Jurkat, Clone E6-1 (cell line): ENCODE results near the gene RBMS3.

ENCODE experiments used
- DNase-seq: peaks from one replicate; pipeline ENCODE4 v3.0.0-alpha.2; 2011; ENCODE audit warnings: low read depth, low spot score
- H3K4me3 ChIP-seq: 2 replicates; pipeline ENCODE4 v1.5.1; 2011; ENCODE audit warnings: mild to moderate bottlenecking, low read length, control low read depth, moderate library complexity

Gene RBMS3

DNA sequence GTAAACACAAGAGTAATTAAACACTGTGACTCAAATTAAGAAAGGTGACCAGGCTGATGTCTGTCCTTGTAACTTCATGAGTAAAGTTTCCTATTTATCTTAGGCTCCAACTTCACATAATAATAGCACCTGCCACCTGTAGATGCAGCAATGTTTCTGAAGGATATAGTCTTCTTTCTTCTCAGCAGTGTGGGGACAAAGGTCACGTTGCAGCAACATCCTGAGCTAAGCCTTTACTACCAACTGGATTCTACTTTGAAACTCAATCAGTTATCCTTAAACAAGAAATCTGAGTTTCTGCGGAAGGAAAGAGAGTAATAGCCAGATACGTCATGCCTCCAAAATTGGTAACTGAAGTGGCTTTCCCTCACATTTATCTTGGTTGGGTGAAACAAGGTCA is 253.1 kb downstream of the RBMS3 start:
- H3K4me3 ChIP-seq: no peak overlapping the region
- no peak for DNase-seq

- H3K4me3 ChIP-seq: no peak overlapping the region
- DNase-seq: no peak
Measured at GRCh38 chr3:29536016-29536758, 255.3 kb downstream of the RBMS3 start.

GRCh38 chr3:29537889-29538609 is 257.2 kb downstream of the RBMS3 start:
- H3K4me3 ChIP-seq: no peak overlapping the region
- no peak for DNase-seq

DNA sequence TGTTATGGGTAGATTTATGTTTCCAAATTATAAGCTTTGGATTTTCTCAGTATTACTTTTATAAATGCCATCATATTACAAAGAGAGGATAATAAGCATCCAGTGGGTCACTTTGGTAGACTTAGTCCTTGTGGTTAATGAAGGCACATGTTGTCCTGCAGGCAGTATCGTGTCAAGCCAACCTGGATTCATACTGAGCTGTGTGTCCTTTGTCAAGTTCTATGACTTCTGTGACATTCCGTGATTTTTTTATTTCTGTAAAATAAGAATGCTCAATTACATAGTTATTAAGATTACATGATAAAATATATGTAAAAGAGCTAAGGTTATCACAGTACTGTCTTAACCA is 257.7 kb downstream of the RBMS3 start:
- DNase-seq: no peak
- H3K4me3 ChIP-seq: no peak overlapping the region

DNA sequence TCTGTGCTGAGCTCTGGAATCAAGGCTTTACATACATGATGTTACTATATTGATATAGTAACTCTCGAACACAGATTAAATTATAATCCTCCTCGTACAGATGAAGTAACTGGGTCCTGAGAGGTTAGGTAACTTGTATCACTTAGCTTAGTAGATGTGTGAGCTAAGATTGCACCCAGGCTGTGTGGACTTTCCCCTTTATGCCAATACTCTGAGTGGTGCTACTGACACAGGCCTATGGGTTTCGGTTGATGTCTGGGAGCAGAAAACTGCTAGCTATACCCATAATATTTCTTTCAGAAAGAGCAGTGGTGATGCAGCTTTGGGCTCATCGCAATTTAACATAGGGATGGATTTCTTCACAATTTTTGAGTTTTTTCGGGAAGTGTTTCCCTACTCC is 259.7 kb downstream of the RBMS3 start:
- no peak overlapping the region for H3K4me3 ChIP-seq
- DNase-seq: no peak

- DNase-seq: no peak
- H3K4me3 ChIP-seq: no peak overlapping the region
Measured at GRCh38 chr3:29544701-29545363, 264.0 kb downstream of the RBMS3 start.

- no peak for DNase-seq
- no peak overlapping the region for H3K4me3 ChIP-seq
Measured at GRCh38 chr3:29545615-29546014, 264.7 kb downstream of the RBMS3 start.

DNA sequence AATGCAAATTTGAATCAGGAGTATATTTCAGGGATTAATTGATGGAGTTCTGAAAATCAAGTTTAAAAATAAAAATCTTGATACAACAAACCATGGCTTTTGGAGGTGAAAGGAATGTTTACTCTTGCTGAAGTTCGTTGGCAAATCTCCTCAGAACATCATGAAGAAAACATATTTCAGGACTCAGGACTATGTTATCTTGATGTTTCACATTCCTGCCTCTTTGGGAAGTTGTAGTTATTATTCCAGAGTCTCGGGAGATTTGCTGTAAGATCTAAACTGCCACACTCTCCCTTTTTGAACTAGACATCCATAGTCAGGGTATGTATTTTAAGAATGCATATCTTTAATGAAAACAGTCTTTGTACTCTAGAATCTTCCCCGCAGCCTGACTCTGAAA is 271.2 kb downstream of the RBMS3 start:
- H3K4me3 ChIP-seq: no peak overlapping the region

DNA sequence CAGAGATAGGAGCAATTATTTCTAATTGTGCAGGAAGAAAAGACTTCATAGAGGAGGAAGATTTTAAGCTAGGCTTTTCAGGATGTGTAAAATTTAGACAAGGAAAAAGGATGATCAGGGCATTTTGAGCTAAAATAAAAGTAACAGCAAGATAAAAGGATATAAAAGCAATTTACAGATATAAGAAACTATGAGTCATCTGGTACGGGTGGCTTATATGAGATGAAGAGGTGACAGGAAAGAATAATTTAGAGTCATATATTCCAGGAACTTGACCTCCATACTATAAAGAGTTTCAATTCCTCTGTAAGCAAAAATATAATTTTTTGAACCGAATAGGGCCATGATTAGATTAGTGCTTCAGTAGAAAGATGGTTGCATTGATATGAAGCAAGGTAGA is 273.7 kb downstream of the RBMS3 start:
- no peak for DNase-seq
- no peak overlapping the region for H3K4me3 ChIP-seq

More for the DNA sequence above, 271.2 kb downstream of the RBMS3 start:
- no peak for DNase-seq

DNA sequence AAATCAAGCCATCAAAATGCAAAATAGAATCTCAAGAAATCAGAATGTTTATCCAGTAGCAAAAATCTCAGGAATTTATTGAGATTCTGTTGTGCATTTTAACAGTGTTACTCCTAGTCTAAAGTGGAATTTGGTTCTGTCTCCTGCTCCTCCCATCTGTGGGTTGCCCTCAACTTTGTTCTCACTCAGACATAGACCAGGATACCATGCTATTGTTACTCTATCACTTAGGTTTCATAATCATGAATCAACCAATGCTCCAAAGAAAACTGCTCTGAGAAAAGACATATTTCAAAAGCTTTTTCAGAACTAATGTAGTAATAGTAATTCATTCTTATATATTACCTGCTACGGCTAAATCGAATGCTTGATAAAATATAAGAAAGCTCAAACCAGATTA is 274.7 kb downstream of the RBMS3 start:
- DNase-seq: no peak
- H3K4me3 ChIP-seq: no peak overlapping the region

DNA sequence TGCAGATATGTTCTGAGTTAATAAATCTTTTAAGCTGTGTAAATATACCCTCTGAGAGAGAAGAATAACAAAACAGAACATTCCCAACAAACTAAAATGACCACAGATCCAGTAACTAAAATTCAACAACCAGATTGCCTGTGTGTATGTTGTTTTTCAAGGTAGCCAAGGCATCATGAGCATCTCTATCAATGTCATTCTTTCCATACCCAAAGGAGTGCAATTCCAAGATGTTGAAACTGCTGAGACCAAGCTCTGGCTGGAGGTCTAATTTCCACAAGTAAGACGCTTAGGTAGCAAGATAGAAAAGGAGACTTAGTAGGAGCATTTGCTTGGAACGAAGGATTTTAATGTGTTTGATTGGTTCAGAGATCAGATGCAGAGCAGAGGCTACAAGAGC is 276.3 kb downstream of the RBMS3 start:
- DNase-seq: no peak

DNA sequence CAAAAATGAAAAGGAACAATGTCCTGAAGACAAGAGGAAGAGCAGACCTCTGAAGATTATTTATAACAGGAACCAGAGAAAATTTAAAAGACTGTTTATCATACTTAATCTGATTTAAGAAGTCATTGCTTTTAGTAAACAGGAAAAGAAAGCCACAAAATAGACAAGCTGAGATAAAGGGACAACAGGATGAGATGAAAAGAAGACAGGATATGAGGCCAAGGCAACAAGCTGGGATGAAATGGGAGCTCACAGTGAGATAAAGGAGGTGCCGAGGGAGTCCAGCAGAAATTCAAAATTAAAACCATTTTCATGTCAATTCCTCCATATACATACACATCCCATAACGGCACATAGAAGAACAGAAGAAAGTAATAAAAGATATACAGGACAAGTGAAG is 277.0 kb downstream of the RBMS3 start:
- DNase-seq: no peak
- no peak overlapping the region for H3K4me3 ChIP-seq

More for the DNA sequence above, 276.3 kb downstream of the RBMS3 start:
- H3K4me3 ChIP-seq: no peak overlapping the region

DNA sequence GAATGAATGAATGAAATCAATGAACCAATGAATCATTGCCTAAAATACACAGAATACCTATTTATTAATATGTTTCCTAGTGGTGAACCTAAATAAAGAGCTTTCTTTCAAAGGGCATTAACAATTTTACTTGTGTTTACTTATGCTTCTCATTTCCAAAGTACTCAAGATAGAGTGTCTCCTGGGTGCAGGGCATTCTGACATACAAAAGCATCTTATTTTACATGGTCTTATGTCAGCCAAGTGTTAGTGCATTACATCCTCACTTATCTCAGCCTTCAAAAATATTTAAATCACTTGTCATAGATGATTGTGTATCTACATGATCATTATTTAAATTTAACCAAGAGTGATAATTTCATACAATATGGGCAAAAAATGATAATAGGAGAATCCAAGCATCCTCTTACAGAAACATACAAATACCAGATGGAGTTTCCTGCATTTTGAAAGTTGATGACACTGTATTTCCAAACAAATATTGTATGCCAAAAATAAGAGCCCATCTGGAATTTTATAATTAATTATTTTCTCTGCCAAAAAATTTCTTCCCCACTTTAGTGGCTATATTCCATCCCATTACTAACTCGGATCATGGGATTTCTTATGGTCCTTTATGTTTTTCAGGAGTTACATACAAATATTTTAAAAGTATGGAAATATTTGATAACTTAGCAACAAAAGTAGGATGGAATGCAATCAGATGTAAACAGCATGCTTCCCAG is 279.0 kb downstream of the RBMS3 start:
- H3K4me3 ChIP-seq: no peak overlapping the region
- DNase-seq: no peak

DNA sequence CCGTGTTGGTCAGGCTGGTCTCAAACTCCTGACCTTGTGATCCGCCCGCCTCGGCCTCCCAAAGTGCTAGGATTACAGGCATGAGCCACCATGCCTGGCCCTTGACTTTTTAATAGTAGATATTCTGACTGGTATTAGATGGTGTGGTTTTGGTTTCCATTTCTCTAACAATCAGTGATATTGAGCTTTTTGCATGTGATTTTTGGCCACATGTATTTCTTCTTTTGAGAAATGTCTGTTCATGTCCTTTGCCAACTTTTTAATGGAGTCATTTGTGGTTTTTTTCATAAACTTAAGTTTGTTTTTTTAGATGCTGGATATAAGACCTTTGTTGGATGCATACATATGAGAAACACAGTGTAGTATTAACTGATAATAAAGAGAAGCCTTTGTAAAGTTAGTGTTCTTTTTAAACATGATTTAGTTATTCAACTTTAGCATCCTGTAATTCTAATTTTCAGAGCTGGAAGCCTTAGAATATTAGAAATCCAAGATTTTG is 280.8 kb downstream of the RBMS3 start:
- DNase-seq: no peak
- H3K4me3 ChIP-seq: no peak overlapping the region

DNA sequence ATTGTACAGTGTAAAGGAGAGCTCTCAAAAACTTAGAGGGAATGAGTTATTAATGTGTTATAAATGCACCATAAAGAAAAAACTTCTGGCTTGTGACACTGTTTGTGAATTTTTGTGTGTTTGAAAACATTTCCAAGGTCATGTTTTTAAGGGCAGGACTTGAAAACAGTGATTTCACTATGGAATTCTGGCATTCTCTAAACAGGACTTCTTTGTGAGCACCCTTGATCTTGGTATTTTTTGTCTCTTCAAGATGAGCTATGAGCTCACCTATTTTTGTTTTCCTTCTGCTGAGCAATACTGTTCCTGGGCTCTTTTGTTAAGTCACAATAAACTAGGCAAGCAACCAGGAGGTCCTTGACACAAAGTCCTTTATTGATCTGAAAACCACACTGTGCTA is 284.4 kb downstream of the RBMS3 start:
- H3K4me3 ChIP-seq: no peak overlapping the region
- DNase-seq: no peak

DNA sequence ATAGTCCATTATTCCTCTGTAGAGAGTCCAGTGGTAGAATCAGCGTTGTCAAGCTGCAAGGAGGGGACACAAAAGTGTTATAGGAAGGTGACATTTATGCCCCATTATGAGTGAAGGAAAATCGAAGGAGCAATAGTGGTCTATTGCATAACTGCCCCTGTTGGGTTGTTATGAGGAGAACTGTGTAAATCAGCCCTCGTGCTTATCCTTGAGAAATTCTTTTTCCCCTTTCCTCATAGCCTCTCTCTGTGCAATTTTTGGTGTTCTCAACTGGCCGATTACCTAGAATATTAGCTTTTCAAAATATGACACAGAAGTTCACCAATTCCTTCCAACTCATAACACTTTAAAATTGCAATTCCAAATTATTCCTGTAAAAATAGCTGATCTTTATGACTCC is 286.6 kb downstream of the RBMS3 start:
- no peak overlapping the region for H3K4me3 ChIP-seq
- DNase-seq: no peak

DNA sequence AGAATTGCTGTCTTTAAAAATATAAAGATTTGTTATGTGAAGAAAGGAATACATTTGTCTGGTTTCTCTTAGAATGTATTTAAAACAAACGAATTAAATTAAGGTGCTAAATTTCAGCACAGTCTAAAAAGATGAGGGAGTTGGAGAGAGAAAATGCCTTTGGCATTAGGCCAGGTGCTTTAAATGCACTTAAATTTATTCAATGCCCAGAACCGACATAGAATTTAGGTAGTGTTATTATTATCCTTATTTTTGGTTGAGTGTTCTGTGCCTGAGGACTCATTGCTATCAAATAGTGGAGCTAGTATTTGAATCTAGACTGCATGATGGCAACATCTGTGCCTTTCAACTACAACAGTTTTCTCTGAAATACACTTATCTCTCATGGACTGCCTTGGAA is 287.5 kb downstream of the RBMS3 start:
- no peak for DNase-seq
- no peak overlapping the region for H3K4me3 ChIP-seq

GRCh38 chr3:29576181-29576580 is 295.3 kb downstream of the RBMS3 start:
- H3K4me3 ChIP-seq: no peak overlapping the region
- DNase-seq: no peak

GRCh38 chr3:29576675-29577074 is 295.8 kb downstream of the RBMS3 start:
- no peak for DNase-seq
- H3K4me3 ChIP-seq: no peak overlapping the region

DNA sequence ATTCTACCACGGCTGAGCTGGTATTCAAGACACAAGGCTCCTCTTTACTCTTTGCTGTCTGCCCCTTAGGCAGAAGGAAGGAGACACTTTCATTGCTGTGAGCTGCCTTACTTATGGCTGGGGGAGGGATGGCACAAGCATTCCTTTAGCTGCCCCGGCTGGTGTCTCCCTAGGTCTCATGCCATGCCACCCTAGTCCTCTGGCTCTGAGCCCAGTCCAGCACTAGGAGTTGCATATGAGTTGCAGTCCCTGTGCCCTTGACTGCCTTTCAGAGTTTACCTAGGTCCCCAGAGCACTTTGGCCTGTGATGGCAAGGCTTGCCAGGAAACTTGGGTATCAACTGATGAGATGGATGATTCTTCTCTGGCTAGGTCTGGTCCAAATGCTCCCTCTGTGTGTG is 296.4 kb downstream of the RBMS3 start:
- H3K4me3 ChIP-seq: no peak overlapping the region
- no peak for DNase-seq
